Measurements from ENCODE around the gene IL13RA2. TPM values are rescaled to one million over a fixed set of nuclear protein-coding genes. Genes with fewer than 3 reads are reported as not detected.

The IL13RA2 gene
- total RNA-seq, 1 experiment from 2014 or later: 67.6 TPM

- DNase-seq (ENCODE audit: low read depth): no peak
Measured at GRCh38 chrX:114997779-114998178, 19.6 kb downstream of the IL13RA2 start.

- no peak for DNase-seq (ENCODE audit: low read depth)
Measured at GRCh38 chrX:114985967-114986592, 31.3 kb downstream of the IL13RA2 start.

GRCh38 chrX:114976292-114976691 lies 41.1 kb downstream of the IL13RA2 start:
- peak; percentile 3 for DNase-seq (ENCODE audit: low read depth)

GRCh38 chrX:114973013-114973412 lies 44.4 kb downstream of the IL13RA2 start:
- DNase-seq (ENCODE audit: low read depth): no peak

GRCh38 chrX:114970806-114971205 lies 46.6 kb downstream of the IL13RA2 start:
- no peak for DNase-seq (ENCODE audit: low read depth)

- DNase-seq (ENCODE audit: low read depth): no peak
Measured at GRCh38 chrX:114964374-114964773, 53.0 kb downstream of the IL13RA2 start.

GRCh38 chrX:114962209-114962608 lies 55.2 kb downstream of the IL13RA2 start:
- no peak for DNase-seq (ENCODE audit: low read depth)

- DNase-seq (ENCODE audit: low read depth): peak; percentile 9
Measured at GRCh38 chrX:114959729-114960128, 57.7 kb downstream of the IL13RA2 start.

Other genes starting within 250 kb of the IL13RA2 start
- gene RBMXL3, start 171.8 kb upstream of the IL13RA2 start, total RNA-seq (2014; rRNA removed; shearing (Covaris generic)): not detected in 2 replicates
- not detected in 2 replicates for gene LRCH2, start 216.5 kb upstream of the IL13RA2 start, total RNA-seq (2014; rRNA removed; shearing (Covaris generic))